Adrenal gland (tissue), 12 donors: ENCODE results near the gene CCDC146. TPM values are rescaled to one million over a fixed set of nuclear protein-coding genes. Genes with fewer than 3 reads are reported as not detected.
A peak's percentile ranks its signal among the peaks of the same experiment; 100 is the strongest.
"Not testable (repeated sequence)": the region's sequence is repeated elsewhere in the genome, so short reads cannot be mapped to it uniquely, and the experiment has no call there.

ENCODE experiments used
- DNase-seq, 7 donors: peaks; one replicate each; pipeline ENCODE4 v3.0.0-alpha.2; 2019 to 2020
- H3K27ac ChIP-seq, 5 donors: fragments of 200-600 bp; sonication (generic) in 4 of 5; 1 replicate in 3 of 5; 2 replicates in 2 of 5; pipeline versions ENCODE4 v1.5.1 to v1.8.0; 2016 to 2020; ENCODE audit warnings: mild to moderate bottlenecking in 1 of 5
- H3K27me3 ChIP-seq: fragments of 200-600 bp; 2 replicates; pipeline ENCODE4 v1.8.0; 2021
- H3K36me3 ChIP-seq, 2 donors: fragments of 200-600 bp; replicated peaks in 1 of 2; 1 replicate in 1 of 2; 2 replicates in 1 of 2; pipeline versions ENCODE4 v1.5.1 to v1.8.0; 2018 to 2022
- H3K4me1 ChIP-seq, 2 donors: fragments of 200-600 bp; replicated peaks in 1 of 2; 1 replicate in 1 of 2; 2 replicates in 1 of 2; pipeline versions ENCODE4 v1.5.1 to v1.8.0; 2018 to 2021
- H3K4me3 ChIP-seq, 4 donors: fragments of 200-600 bp; sonication (generic) in 3 of 4; one replicate each; pipeline ENCODE4 v1.5.1; 2016 to 2018
- H3K9me3 ChIP-seq, 3 donors: fragments of 200-600 bp; sonication (generic) in 1 of 3; replicated peaks in 1 of 3; 1 replicate in 2 of 3; 2 replicates in 1 of 3; pipeline versions ENCODE4 v1.5.1 to v1.8.0; 2016 to 2021
- CTCF ChIP-seq, 6 experiments: fragments of 450-650 bp in 4 of 6; fragments of 200-600 bp in 2 of 6; sonication (generic) in 1 of 6; IDR thresholded peaks; 1 replicate in 5 of 6; 2 replicates in 1 of 6; pipeline versions ENCODE4 v1.5.1 to v1.8.0; 2016 to 2021; ENCODE audit warnings: antibody characterized with exemption in 6 of 6, mild to moderate bottlenecking in 2 of 6, moderate library complexity in 1 of 6
- WGBS, 4 donors: extraction: QIAGEN DNeasy Blood & Tissue Kit in 2 of 4; methylation state at CpG; one replicate each; pipeline versions ENCODE4 v1.1.5 to v1.1.7; 2013 to 2017; 5-methylcytosine and 5-hydroxymethylcytosine counted together
- intact Hi-C, 2 donors: fragments of 100-400 bp; cut with DNase I; formaldehyde crosslinking; loops; one replicate each; pipeline versions ENCODE4 v1.14.1 to v1.15.0; 2022 to 2023
- polyA plus RNA-seq, 3 donors: library from polyadenylated mRNA; stranded (reverse); fragments of 200-250 nt in 2 of 3; fragments of 350-450 nt in 1 of 3; fragmentation: Illumina TruSeq in 1 of 3; extraction: RNeasy Lipid Tissue Mini Kit (QIAGEN cat#74804) in 1 of 3; gene quantifications; one replicate each; pipeline ENCODE4 v1.2.3, GENCODE V29; 2013 to 2014
- total RNA-seq, 9 donors: library from RNA; depleted of rRNA in 4 of 9; stranded (reverse); fragments of >200 nt in 4 of 9; fragments of 120-200 nt in 1 of 9; fragmentation: NEBNext Ultra II Directional in 1 of 9; extraction: Animal tissue kit (Norgen Biotek cat#: 25700) in 1 of 9; gene quantifications; one replicate each; pipeline versions ENCODE4 v1.1.0 to v1.2.4, GENCODE V29; 2013 to 2023
- donor health status: healthy with polysubstance abuse.
- donor health status: Bipolar disorder and iron deficiency.
- donor health status: DM: yes; HTN: yes; CAD: no.
- donor health status: DM: no; HTN: no; CAD: no.
- donor health status: DM: no; HTN: no; CAD: no.
- donor health status: DM: yes; HTN: yes; CAD: no.

The CCDC146 gene
- total and polyA plus RNA-seq, 12 donors = 0.79 to 8.7 (median 5.1) TPM

GRCh38 chr7:77102671-77103070 is 19.7 kb upstream of the CCDC146 start:
- intact Hi-C loops, H3K27me3 ChIP-seq, H3K27ac ChIP-seq, H3K4me1 ChIP-seq, H3K36me3 ChIP-seq, DNase-seq, H3K9me3 ChIP-seq, H3K4me3 ChIP-seq: not testable (repeated sequence)

GRCh38 chr7:77105904-77106303 is 16.5 kb upstream of the CCDC146 start:
- H3K27ac ChIP-seq, H3K9me3 ChIP-seq, intact Hi-C loops, H3K27me3 ChIP-seq, DNase-seq, H3K4me3 ChIP-seq, H3K36me3 ChIP-seq, H3K4me1 ChIP-seq: not testable (repeated sequence)
- 97 to 100% (median 98%) methylated on average over 3 of the region's 3 CpGs for WGBS, 4 donors

- H3K27ac ChIP-seq, intact Hi-C loops, DNase-seq, H3K4me1 ChIP-seq, H3K9me3 ChIP-seq, H3K36me3 ChIP-seq, H3K4me3 ChIP-seq, H3K27me3 ChIP-seq: not testable (repeated sequence)
- WGBS, 4 donors = 54 to 88% (median 66%) methylated on average over 1 to 3 of the region's 3 CpGs
These were observed 14.8 kb upstream of the CCDC146 start for GRCh38 chr7:77107659-77108058.

- H3K27me3 ChIP-seq, H3K4me1 ChIP-seq, H3K9me3 ChIP-seq, intact Hi-C loops, H3K4me3 ChIP-seq, H3K36me3 ChIP-seq, H3K27ac ChIP-seq, DNase-seq: not testable (repeated sequence)
- 91 to 100% (median 94%) methylated on average over 1 of the region's 1 CpG for WGBS, 4 donors
These were observed 14.1 kb upstream of the CCDC146 start for GRCh38 chr7:77108362-77108761.

GRCh38 chr7:77112719-77113306 is 9.6 kb upstream of the CCDC146 start:
- H3K27me3 ChIP-seq, intact Hi-C loops, DNase-seq, H3K4me3 ChIP-seq, H3K36me3 ChIP-seq, H3K4me1 ChIP-seq, H3K27ac ChIP-seq, H3K9me3 ChIP-seq: not testable (repeated sequence)
- 17 to 40% (median 34%) methylated on average over 2 of the region's 2 CpGs for WGBS, 4 donors
- peak in 3 of 6 experiments; percentile 35 to 51 (median 45) for TF ChIP-seq CTCF (IDR thresholded peaks at IDR 0.05)

GRCh38 chr7:77125486-77125885 is 3.1 kb downstream of the CCDC146 start:
- WGBS, 4 donors = 10 to 21% (median 15%) methylated on average over 1 of the region's 1 CpG
- not testable (repeated sequence) for H3K4me1 ChIP-seq, H3K4me3 ChIP-seq, H3K27me3 ChIP-seq, H3K9me3 ChIP-seq, H3K27ac ChIP-seq, DNase-seq, H3K36me3 ChIP-seq
- TF ChIP-seq CTCF (IDR thresholded peaks at IDR 0.05) = peak in 3 of 6 experiments; percentile 18 to 33 (median 25)
- intact Hi-C loops = loop anchor here in 1 of 2 donors (10.0 kb wide), 1 partner anchor 209 kb away; no protein-coding TSS in a partner anchor

GRCh38 chr7:77127009-77127408 is 4.6 kb downstream of the CCDC146 start:
- DNase-seq, H3K27me3 ChIP-seq, H3K9me3 ChIP-seq, H3K4me3 ChIP-seq, H3K27ac ChIP-seq, H3K4me1 ChIP-seq, H3K36me3 ChIP-seq: not testable (repeated sequence)
- WGBS, 4 donors = 77 to 100% (median 88%) methylated on average over 3 to 9 of the region's 9 CpGs
- intact Hi-C loops = loop anchor here in 1 of 2 donors (10.0 kb wide), 1 partner anchor 208 kb away; no protein-coding TSS in a partner anchor

- intact Hi-C loops = loop anchor here in 1 of 2 donors (10.0 kb wide), 1 partner anchor 206 kb away; no protein-coding TSS in a partner anchor
- 65 to 76% (median 68%) methylated on average over 5 to 7 of the region's 7 CpGs for WGBS, 4 donors
- H3K4me1 ChIP-seq, H3K27me3 ChIP-seq, H3K27ac ChIP-seq, DNase-seq, H3K9me3 ChIP-seq, H3K4me3 ChIP-seq, H3K36me3 ChIP-seq: not testable (repeated sequence)
These were observed 6.4 kb downstream of the CCDC146 start for GRCh38 chr7:77128582-77129410.

GRCh38 chr7:77131781-77132180 is 9.4 kb downstream of the CCDC146 start:
- H3K9me3 ChIP-seq, H3K4me1 ChIP-seq, H3K4me3 ChIP-seq, DNase-seq, H3K36me3 ChIP-seq, H3K27me3 ChIP-seq, H3K27ac ChIP-seq, intact Hi-C loops: not testable (repeated sequence)
- 91 to 100% (median 98%) methylated on average over 1 to 2 of the region's 3 CpGs for WGBS, 4 donors
